Left lung (tissue), 10 donors: Measurements from ENCODE around the gene EML2. TPM values are rescaled to one million over a fixed set of nuclear protein-coding genes. Genes with fewer than 3 reads are reported as not detected.

ENCODE experiments used
- ATAC-seq: fragments of 200-7000 bp; cut with Tn5 transposase; one replicate; pipeline ENCODE4 v1.9.1; 2020; ENCODE audit warnings: moderate library complexity
- DNase-seq, 4 donors: peaks; one replicate each; pipeline ENCODE4 v3.0.0-alpha.2; 2013 to 2020
- H3K27ac ChIP-seq, 2 donors: fragments of 200-600 bp; sonication (generic) in 1 of 2; one replicate each; pipeline versions ENCODE4 v1.5.0 to v1.8.0; 2020 to 2021
- H3K27me3 ChIP-seq, 2 donors: fragments of 200-600 bp; sonication (generic) in 1 of 2; one replicate each; pipeline versions ENCODE4 v1.5.0 to v1.8.0; 2020 to 2021
- H3K36me3 ChIP-seq, 2 donors: fragments of 200-600 bp; sonication (generic) in 1 of 2; one replicate each; pipeline versions ENCODE4 v1.5.0 to v1.8.0; 2020 to 2021
- H3K4me1 ChIP-seq, 2 donors: fragments of 200-600 bp; one replicate each; pipeline ENCODE4 v1.8.0; 2021
- H3K4me3 ChIP-seq, 2 donors: fragments of 200-600 bp; sonication (generic) in 1 of 2; one replicate each; pipeline versions ENCODE4 v1.5.0 to v1.8.0; 2020 to 2021; ENCODE audit warnings: mild to moderate bottlenecking in 1 of 2
- H3K9me3 ChIP-seq, 2 donors: fragments of 200-600 bp; sonication (generic) in 1 of 2; one replicate each; pipeline versions ENCODE4 v1.5.0 to v1.8.0; 2020 to 2021
- intact Hi-C, 2 donors: fragments of 100-400 bp; cut with DNase I; formaldehyde crosslinking; loops; one replicate each; pipeline versions ENCODE4 v1.11.2 to v1.14.2; 2022
- polyA plus RNA-seq, 6 donors: library from polyadenylated mRNA; unstranded; fragments of 120-200 nt; gene quantifications; one replicate each; pipeline ENCODE4 v1.2.1, GENCODE V29; 2013; ENCODE audit not compliant: insufficient read length in 6 of 6
- total RNA-seq, 2 donors: library from RNA; stranded (reverse); fragmentation: NEBNext Ultra II Directional; extraction: Animal tissue kit (Norgen Biotek cat#: 25700); gene quantifications; one replicate each; pipeline ENCODE4 v1.2.1, GENCODE V29; 2021
- TF ChIP-seq, protein P1 (sequence below), 2 donors: fragments of 200-600 bp; sonication (generic) in 1 of 2; IDR thresholded peaks; one replicate each; pipeline versions ENCODE4 v1.5.0 to v1.8.0; 2021; ENCODE audit warnings: antibody characterized with exemption in 2 of 2
- donor health status: DM: no; HTN: yes; CAD: no.
- donor health status: DM: no; HTN: no; CAD: no.

EML2 gene
- total and polyA plus RNA-seq, 8 donors: 21.8 to 76.4 (median 29.3) TPM

DNA sequence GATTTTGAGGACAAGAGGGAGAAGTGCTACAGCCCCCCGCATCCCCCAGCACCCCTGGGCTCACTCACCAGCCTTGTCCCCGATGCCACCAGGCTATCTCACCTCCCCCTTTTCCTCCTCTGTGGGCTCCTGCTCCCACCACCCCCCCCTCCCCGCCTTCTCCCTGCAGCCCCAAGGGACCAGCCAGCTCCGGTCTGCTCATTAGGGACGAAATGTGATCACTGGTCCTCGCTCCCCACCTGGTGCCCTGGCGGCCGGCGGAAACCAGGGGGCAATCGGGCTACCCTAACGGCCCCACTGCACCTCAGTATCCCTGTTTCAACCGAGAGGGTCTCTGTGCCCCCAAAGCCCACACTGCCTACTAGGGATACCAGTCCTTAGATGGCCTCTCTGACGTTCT lies 39.9 kb downstream of the EML2 start:
- H3K27me3 ChIP-seq: peaks cover 54 to 100% of the 10 kb centered on the region in 2 donors
- intact Hi-C loops: no loop called here
- no peaks in the 10 kb centered on the region for H3K9me3 ChIP-seq
- peak overlapping the region; percentile 53 to 65 for H3K27ac ChIP-seq
- no peak for ATAC-seq
- DNase-seq: no peak
- no peaks in the 10 kb centered on the region for H3K36me3 ChIP-seq
- H3K4me1 ChIP-seq: peaks cover 0 to 51% of the 10 kb centered on the region in 2 donors
- H3K4me3 ChIP-seq: peak overlapping the region in 1 of 2 donors; percentile 48
- TF ChIP-seq, protein P1, sequence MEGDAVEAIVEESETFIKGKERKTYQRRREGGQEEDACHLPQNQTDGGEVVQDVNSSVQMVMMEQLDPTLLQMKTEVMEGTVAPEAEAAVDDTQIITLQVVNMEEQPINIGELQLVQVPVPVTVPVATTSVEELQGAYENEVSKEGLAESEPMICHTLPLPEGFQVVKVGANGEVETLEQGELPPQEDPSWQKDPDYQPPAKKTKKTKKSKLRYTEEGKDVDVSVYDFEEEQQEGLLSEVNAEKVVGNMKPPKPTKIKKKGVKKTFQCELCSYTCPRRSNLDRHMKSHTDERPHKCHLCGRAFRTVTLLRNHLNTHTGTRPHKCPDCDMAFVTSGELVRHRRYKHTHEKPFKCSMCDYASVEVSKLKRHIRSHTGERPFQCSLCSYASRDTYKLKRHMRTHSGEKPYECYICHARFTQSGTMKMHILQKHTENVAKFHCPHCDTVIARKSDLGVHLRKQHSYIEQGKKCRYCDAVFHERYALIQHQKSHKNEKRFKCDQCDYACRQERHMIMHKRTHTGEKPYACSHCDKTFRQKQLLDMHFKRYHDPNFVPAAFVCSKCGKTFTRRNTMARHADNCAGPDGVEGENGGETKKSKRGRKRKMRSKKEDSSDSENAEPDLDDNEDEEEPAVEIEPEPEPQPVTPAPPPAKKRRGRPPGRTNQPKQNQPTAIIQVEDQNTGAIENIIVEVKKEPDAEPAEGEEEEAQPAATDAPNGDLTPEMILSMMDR (IDR thresholded peaks at IDR 0.05): no peak

DNA sequence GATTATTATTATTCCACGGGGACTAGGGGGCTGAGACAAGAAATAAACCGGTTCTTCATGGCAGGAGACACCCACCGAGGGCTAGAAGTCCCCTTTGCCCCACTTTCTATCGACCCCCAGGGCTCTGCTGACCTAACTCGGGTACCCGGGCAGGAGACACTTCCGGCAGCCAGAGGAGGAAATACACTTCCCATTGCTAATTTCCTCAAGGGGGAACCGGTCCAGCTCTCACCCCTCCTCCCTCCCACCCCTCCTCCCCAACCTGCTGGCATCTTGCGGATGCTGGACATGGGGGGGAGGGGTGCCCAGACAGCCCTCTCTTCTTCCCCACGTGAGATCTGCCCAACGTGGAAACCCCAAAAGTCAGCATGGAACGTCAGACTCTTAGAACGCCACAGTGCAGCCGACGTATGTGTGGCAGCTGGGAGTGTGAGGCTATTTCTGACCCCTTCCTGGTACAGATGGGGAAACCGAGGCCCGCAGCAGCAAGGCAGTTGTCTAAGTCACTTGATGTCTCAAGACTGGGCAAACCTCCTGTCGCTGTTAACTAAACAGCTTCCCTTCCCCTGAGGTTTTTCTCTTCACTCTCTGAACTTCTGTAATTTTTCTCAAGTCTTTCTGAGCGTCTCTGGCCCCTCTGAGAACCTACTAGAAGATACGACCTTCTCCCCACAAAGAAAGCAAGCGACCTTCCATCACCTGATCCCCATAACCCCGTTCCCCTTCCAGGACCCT lies 40.8 kb downstream of the EML2 start:
- TF ChIP-seq, protein P1 (IDR thresholded peaks at IDR 0.05): no peak
- intact Hi-C loops: no loop called here
- no peaks in the 10 kb centered on the region for H3K9me3 ChIP-seq
- H3K27ac ChIP-seq: peak overlapping the region; percentile 53 to 65
- ATAC-seq: no peak
- H3K4me3 ChIP-seq: peak overlapping the region in 1 of 2 donors; percentile 48
- no peaks in the 10 kb centered on the region for H3K36me3 ChIP-seq
- peaks cover 0 to 55% of the 10 kb centered on the region in 2 donors for H3K4me1 ChIP-seq
- peaks cover 54 to 93% of the 10 kb centered on the region in 2 donors for H3K27me3 ChIP-seq
- DNase-seq: no peak

DNA sequence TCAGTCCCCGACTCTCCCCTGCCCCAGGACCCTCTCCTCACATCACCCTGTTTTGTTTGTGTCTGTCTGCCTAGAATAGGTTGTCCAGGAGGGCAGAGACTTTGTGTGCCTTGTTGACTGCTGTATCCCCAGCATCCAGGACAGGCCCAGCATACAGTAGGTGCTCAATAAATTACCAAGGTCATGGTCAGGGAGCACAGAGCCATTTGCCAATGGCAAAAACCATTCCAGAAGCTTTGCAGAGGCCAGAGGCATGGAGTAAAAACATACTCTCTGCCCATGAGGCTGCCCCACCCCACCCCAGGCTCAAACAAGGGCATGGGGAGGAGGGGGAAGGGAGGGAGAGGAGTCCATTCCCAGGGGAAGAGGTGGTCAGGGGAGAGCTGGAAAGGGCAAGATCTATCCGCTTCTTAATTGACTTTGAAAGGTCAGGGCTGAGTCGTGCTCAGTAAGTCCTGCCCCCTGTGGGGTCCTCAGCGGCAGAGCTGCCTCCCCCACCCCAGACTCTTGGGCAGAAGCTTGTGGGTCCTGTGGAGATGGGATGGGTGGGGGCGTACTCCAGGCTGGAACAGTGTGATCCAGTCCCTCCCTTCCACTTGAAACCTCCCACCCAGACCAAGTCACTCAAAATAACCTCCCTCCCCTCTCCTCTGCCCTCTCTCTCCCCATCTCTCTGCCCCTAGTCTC lies 41.6 kb downstream of the EML2 start:
- TF ChIP-seq, protein P1 (IDR thresholded peaks at IDR 0.05): no peak
- intact Hi-C loops: no loop called here
- peak overlapping the region; percentile 53 to 65 for H3K27ac ChIP-seq

DNA sequence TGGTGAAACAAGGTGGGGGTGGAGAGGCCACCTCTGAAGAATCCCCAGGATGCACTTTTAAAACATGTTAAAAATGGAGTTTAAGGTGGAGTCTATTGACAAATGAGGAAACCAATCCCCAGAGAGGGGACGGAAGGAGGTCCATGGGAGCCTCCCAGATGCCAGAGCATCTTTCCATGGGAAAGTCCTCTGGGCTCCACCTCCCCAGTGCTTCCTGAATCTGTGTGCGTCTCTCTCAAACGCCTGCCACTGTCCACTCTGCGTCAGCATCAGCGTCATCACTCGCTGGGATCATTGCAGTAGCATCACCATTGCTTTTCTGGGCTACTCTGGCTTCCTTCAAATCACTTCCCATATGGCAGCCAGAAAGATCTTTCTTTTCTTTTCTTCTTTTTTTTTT lies 43.4 kb downstream of the EML2 start:
- Histone ChIP-seq H3K27me3 (peaks cover 28 to 92% of the 10 kb centered on the region in 2 donors), H3K36me3 (peaks cover 0 to 9% of the 10 kb centered on the region in 2 donors), H3K9me3 (no peaks in the 10 kb centered on the region), H3K27ac (no peak overlapping the region), H3K4me1 (peaks cover 0 to 70% of the 10 kb centered on the region in 2 donors), H3K4me3 (no peak overlapping the region)
- TF ChIP-seq, protein P1 (IDR thresholded peaks at IDR 0.05): no peak
- intact Hi-C loops: no loop called here
- no peak for DNase-seq
- no peak for ATAC-seq

More for the DNA sequence above, 41.6 kb downstream of the EML2 start:
- H3K4me1 ChIP-seq: peaks cover 0 to 62% of the 10 kb centered on the region in 2 donors
- H3K9me3 ChIP-seq: no peaks in the 10 kb centered on the region
- ATAC-seq (no peak), DNase-seq (no peak)
- no peaks in the 10 kb centered on the region for H3K36me3 ChIP-seq
- H3K4me3 ChIP-seq: peak overlapping the region in 1 of 2 donors; percentile 48
- H3K27me3 ChIP-seq: peaks cover 45 to 93% of the 10 kb centered on the region in 2 donors

DNA sequence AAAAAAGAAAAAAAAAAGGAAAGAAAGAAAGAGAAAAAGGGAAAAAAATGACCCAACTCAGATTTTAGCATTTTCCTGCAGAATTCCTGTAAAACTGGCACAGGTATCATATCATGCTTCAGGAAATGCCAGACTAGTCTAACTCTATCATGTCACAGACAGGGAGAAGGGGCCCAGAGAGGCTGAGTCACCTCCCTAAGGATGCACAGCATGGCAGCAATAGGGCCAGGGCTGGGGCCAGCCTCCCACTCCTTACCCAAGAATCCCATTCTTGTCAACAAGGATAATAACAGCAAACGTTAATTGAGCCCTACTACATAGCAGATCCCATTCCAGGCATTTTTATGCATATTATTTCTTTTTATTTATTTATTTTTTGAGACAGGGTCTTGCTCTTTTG lies 45.7 kb downstream of the EML2 start:
- peaks cover 0 to 53% of the 10 kb centered on the region in 2 donors for H3K4me1 ChIP-seq
- peaks cover 10 to 76% of the 10 kb centered on the region in 2 donors for H3K27me3 ChIP-seq
- DNase-seq (no peak), ATAC-seq (no peak)
- no peak overlapping the region for H3K4me3 ChIP-seq
- no peak overlapping the region for H3K27ac ChIP-seq
- H3K36me3 ChIP-seq: peaks cover 0 to 11% of the 10 kb centered on the region in 2 donors
- no peaks in the 10 kb centered on the region for H3K9me3 ChIP-seq
- TF ChIP-seq, protein P1 (IDR thresholded peaks at IDR 0.05): no peak
- intact Hi-C loops: no loop called here
